GM12864 (cell line): ENCODE data around the gene RAB11A.

Experiments used
- DNase-seq: peaks from one replicate; pipeline ENCODE4 v3.0.0-alpha.2; 2011; ENCODE audit warnings: low read depth
- H3K4me3 ChIP-seq: 2 replicates; pipeline ENCODE4 v1.5.1; 2011; ENCODE audit warnings: mild to moderate bottlenecking, low read depth, low read length, control low read depth
- TF ChIP-seq, protein P1 (sequence below): IDR thresholded peaks from 2 replicates; pipeline ENCODE4 v1.5.1; 2011; ENCODE audit warnings: low read depth, mild to moderate bottlenecking, moderate library complexity, low read length, control low read depth, inconsistent platforms; ENCODE audit errors: missing control alignments

Gene RAB11A

DNA sequence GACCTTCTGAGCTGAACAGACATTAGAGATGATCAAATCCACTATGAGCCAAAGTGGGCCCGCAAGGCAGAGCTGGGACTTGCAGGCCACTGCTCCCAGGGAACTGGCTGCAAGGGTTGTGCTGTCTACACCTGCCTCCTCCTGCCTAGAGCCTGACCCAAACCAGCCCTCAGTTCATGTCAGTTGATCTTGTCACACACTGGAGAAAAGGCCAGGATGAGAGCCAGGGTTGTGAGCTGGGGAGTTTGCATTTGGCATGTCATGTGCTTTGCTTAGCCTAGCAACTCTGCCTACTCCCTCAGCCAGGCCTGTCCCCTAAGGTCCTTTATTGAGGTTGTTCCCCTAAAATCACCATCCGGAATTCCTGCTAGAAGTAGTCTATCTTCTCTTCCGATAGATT lies 67.8 kb downstream of the RAB11A start:
- H3K4me3 ChIP-seq: no peak overlapping the region
- TF ChIP-seq, protein P1, sequence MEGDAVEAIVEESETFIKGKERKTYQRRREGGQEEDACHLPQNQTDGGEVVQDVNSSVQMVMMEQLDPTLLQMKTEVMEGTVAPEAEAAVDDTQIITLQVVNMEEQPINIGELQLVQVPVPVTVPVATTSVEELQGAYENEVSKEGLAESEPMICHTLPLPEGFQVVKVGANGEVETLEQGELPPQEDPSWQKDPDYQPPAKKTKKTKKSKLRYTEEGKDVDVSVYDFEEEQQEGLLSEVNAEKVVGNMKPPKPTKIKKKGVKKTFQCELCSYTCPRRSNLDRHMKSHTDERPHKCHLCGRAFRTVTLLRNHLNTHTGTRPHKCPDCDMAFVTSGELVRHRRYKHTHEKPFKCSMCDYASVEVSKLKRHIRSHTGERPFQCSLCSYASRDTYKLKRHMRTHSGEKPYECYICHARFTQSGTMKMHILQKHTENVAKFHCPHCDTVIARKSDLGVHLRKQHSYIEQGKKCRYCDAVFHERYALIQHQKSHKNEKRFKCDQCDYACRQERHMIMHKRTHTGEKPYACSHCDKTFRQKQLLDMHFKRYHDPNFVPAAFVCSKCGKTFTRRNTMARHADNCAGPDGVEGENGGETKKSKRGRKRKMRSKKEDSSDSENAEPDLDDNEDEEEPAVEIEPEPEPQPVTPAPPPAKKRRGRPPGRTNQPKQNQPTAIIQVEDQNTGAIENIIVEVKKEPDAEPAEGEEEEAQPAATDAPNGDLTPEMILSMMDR: no peak
- DNase-seq: no peak

DNA sequence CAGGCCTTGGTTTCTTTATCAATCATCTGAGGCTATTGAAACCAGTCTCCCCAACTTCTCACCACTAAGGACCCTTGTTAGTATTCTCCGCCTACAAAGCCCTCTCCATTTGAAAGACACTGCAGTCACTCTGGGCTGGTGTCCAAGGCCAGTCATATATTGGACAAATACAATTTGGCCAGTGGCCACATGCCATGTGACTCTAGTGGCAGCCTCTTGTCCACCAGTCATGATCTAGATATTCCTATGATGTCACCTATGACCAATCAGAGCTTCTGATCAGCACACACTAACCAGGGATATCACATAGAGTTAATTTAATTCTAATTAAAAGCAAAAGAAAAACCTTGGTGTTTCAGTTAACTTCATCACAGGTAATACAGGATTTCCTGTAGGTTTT lies 68.2 kb downstream of the RAB11A start:
- TF ChIP-seq, protein P1: no peak
- no peak overlapping the region for H3K4me3 ChIP-seq
- DNase-seq: no peak

DNA sequence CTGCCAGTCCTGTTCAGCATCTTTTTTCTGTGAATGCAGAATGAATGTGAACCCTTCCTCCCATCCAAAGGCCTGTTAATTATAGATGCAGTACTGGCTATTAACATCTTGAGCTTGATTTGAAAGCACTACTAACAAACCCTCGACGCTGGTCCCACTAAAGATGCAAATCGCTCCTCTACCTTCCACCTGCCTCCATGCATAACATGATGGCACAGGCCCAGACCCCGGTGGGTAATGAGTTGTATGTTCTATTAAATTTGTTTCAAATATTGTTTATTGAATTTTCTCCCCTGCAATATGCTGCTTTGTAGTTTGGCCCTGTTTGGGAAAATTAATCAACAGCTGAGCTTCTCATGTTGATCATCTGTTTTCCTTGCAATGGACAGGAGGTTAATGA lies 69.3 kb downstream of the RAB11A start:
- DNase-seq: no peak
- H3K4me3 ChIP-seq: no peak overlapping the region
- TF ChIP-seq, protein P1: no peak

DNA sequence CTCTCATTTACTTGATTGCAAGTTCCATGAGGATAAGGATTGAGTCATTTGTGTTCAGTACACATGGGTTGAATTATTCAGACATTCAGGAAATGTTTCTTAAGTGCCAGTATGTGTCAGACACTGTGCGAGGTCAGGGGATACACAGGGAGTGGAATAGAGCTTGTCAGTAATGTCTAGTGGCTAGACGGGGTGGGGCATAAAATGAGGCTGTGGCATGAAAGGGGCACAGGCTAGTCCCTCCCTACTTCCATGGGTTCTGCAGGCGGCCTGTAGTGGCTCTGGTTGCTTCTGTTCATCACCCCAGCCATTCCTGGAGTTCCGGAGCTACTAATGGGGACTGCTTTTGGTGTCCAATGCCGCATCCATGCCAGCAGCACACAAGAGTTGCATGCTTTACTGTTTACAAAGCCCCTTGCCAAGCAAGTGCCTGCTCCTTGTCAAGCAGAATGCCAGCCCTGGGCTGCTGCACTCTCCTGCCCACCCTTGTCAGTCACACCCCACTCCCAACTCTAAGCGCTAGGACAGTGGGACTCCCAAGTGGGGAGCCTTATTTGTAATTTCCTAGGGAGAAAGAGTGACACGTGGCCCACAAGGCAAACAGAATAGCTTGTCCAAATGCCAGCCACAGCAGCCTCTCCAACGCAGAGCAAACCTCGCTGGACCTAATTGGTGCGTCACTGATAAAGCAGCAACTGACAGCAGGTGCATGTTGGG lies 70.8 kb downstream of the RAB11A start:
- H3K4me3 ChIP-seq: no peak overlapping the region
- TF ChIP-seq, protein P1: no peak
- DNase-seq: no peak

DNA sequence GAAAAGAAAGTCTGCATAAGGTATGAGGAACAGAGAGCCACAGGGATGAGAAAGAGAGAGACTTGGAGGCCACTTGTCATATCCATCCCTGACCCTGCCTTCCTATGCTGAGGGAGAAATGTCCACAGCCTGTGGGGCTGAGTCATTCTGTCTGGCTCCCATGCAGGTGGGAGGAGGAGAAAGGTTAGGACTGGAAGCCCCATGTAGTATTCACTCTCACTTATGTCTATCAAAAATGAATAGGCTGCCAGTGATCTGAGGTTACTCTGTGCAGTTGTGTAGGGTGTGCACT lies 71.3 kb downstream of the RAB11A start:
- TF ChIP-seq, protein P1: no peak
- H3K4me3 ChIP-seq: no peak overlapping the region
- no peak for DNase-seq
